Activated naive CD8-positive, alpha-beta T cell treated with anti-CD3 and anti-CD28 coated beads for 36 hours (primary cell): Measurements from ENCODE around the gene TBC1D22A. TPM values are rescaled to one million over a fixed set of nuclear protein-coding genes. Genes with fewer than 3 reads are reported as not detected.
"Not testable (repeated sequence)": the region's sequence is repeated elsewhere in the genome, so short reads cannot be mapped to it uniquely, and the experiment has no call there.

Experiments used
- DNase-seq: peaks from one replicate; pipeline ENCODE4 v3.0.0; 2021
- H3K27ac Mint-ChIP-seq: one replicate; pipeline ENCODE4 v1.8.0; 2022; ENCODE audit warnings: mild to moderate bottlenecking, moderate library complexity, mixed read lengths
- H3K27me3 Mint-ChIP-seq: one replicate; pipeline ENCODE4 v1.8.0; 2022; ENCODE audit warnings: mild to moderate bottlenecking, mixed read lengths
- H3K36me3 Mint-ChIP-seq: one replicate; pipeline ENCODE4 v1.8.0; 2021; ENCODE audit warnings: mild to moderate bottlenecking, mixed read lengths
- H3K4me1 Mint-ChIP-seq: one replicate; pipeline ENCODE4 v1.8.0; 2021; ENCODE audit warnings: mixed read lengths
- H3K4me3 Mint-ChIP-seq: one replicate; pipeline ENCODE4 v1.8.0; 2022; ENCODE audit warnings: mild to moderate bottlenecking, moderate library complexity, mixed read lengths
- H3K9me3 Mint-ChIP-seq: one replicate; pipeline ENCODE4 v1.8.0; 2022; ENCODE audit warnings: mixed read lengths
- total RNA-seq, 2 experiments: library from RNA; stranded (reverse); gene quantifications; one replicate each; pipeline ENCODE4 v1.2.3, GENCODE V29; 2021

The TBC1D22A gene
- total RNA-seq, 2 experiments from 2014 or later: 42.1 to 42.4 TPM

DNA sequence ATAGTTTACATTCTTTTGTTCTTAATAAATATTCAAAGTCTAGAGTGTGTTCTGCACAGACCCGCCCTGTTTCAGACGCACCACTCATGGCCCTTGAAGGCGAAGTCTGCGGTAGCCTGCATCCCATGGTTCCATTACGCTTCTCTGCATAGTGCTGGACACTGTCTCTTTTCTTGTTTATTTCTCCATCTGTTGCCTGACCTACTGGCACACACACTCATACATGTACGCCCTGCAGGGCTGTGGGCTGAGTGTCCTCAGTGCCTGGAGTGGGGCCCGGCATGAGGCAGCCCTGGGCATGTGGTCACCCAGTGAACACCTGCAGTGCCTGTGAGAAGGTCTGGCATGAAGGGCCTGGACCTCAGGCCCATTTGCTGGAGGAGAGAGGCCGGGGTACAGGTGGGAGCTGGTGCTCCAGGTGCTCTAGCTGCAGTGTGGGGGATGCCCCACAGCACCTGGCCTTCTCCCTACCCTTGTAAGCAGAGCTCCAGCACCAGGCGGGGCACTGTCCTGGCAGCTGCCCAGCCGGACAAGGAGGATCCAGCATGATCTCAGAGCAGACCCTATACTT, 404.1 kb downstream of the TBC1D22A start:
- Mint-ChIP-seq H3K27ac (no peak overlapping the region), H3K4me3 (no peak overlapping the region), H3K36me3 (peaks cover 13% of the 10 kb centered on the region), H3K27me3 (no peaks in the 10 kb centered on the region), H3K4me1 (no peaks in the 10 kb centered on the region), H3K9me3 (no peaks in the 10 kb centered on the region)
- no peak for DNase-seq

DNA sequence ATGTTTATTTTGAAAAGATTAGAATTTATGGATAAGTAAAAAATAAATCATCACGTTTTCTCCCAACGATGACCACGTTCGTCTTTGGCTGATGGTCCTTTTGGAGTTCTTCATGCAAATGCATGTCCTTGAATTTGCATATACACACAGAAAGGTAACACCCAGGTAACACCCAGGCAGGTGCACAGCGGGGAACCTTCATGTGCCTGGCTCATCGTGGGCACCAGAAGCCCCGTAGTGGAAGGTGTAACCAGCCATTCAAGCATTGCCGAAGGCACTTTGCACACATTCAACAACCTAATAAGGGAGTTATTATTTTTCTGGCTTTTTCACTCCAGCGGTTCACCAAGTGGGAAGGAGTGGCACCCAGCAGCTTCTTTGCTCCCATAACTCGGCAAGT, 404.6 kb downstream of the TBC1D22A start:
- Mint-ChIP-seq H3K9me3 (no peaks in the 10 kb centered on the region), H3K27ac (no peak overlapping the region), H3K36me3 (peaks cover 13% of the 10 kb centered on the region), H3K4me1 (no peaks in the 10 kb centered on the region), H3K27me3 (no peaks in the 10 kb centered on the region), H3K4me3 (no peak overlapping the region)
- DNase-seq: no peak

DNA sequence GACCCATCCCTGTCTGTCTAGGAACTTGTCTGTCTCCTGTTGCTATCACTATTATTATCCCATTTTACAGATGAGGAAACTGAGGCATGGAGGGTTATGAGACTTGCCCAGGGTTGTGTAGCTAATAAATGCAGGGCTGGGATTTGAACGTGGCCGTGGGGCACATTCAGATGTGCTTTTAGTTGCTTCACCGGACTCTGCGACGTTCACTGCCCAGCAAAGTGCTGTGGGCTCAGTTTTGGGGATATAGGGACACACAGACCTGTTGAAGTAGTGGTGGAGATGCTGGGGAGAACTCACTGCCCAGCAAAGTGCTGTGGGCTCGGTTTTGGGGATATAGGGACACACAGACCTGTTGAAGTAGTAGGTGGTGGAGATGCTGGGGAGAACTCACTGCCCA, 405.5 kb downstream of the TBC1D22A start:
- peaks cover 13% of the 10 kb centered on the region for H3K36me3 Mint-ChIP-seq
- DNase-seq, H3K27ac Mint-ChIP-seq, H3K9me3 Mint-ChIP-seq, H3K4me3 Mint-ChIP-seq, H3K27me3 Mint-ChIP-seq, H3K4me1 Mint-ChIP-seq: not testable (repeated sequence)

DNA sequence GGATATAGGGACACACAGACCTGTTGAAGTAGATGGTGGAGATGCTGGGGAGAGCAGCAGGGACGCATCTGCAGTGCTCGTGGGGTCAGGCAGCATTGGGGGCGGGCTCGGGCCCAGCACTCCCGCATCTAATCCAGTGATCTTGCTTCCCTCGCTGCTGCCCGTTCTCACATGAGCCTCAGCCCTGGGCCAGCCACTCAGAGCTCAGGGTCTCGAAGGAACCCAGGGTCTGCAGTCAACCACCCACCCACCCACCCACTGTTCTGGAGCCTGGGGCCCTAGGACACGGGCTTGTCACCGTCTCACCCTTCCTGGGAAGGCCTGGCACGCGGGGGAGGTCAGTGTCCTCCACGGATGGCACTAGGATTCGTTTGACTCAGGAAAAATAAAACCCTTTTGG, 406.0 kb downstream of the TBC1D22A start:
- Mint-ChIP-seq H3K4me3 (no peak overlapping the region), H3K4me1 (no peaks in the 10 kb centered on the region), H3K9me3 (no peaks in the 10 kb centered on the region), H3K27me3 (no peaks in the 10 kb centered on the region), H3K27ac (no peak overlapping the region), H3K36me3 (peaks cover 13% of the 10 kb centered on the region)
- no peak for DNase-seq

DNA sequence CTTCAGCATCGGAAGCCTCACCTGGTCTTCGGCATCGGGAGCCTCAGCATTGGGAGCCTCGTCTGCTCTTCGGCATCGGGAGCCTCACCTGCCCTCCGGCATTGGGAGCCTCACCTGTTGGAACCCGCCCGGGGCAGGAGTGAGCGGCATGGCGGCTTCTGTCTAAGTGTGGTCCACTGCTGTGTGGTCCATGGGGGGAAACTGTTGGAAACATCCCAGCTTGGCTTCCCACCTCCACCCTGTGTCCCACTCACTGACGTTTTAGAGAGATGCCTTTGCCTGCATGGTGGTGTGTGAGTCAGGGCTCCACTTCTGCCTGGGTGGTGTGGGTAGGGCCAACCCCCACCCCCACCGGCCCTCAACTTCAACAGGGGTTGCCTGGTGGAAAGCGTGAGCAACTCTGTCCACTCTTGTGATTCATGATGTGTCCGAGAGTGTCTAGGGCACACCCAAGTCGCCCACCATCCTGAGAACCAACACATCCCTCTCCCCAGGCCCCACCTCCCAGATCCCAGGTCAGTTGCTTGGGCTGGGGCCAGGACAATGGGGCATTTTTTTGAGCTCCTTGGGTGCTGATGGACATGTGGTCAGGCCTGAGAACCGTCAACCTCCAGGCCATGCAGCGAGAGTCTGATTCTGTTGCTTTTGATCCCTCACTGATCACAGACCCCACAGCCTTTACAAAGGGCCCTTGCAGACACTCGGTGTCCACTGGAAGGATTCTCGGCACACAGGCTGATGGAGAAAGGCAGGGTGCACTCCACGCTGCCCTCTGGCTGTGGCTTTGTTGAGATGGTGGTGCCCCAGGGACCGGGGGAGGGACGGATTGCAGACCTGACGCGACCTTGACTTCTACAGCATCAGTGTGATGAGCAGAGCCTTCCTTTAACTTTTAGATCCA, 406.7 kb downstream of the TBC1D22A start:
- Mint-ChIP-seq H3K27me3 (no peaks in the 10 kb centered on the region), H3K4me1 (no peaks in the 10 kb centered on the region), H3K4me3 (no peak overlapping the region), H3K36me3 (peaks cover 17% of the 10 kb centered on the region), H3K9me3 (no peaks in the 10 kb centered on the region), H3K27ac (no peak overlapping the region)
- DNase-seq: no peak

DNA sequence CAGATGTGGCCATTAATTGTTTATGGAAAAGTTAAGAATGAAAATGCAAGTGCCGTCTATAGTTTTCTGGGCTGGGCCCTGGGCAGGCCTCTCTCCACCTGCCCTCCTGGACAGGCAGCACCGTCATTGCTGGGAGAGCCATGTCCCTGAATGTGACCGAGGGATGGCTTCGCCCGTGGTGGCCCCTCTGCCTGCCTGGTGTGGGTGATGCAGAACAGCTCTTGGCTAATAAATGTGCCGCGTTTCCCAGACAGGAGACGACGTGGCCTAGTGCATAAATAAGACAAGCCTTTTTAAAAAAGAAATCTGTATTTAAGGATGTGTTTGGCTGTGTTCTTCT, 407.3 kb downstream of the TBC1D22A start:
- DNase-seq: no peak
- peaks cover 20% of the 10 kb centered on the region for H3K36me3 Mint-ChIP-seq
- H3K9me3 Mint-ChIP-seq: no peaks in the 10 kb centered on the region
- no peaks in the 10 kb centered on the region for H3K4me1 Mint-ChIP-seq
- no peak overlapping the region for H3K27ac Mint-ChIP-seq
- H3K4me3 Mint-ChIP-seq: no peak overlapping the region
- H3K27me3 Mint-ChIP-seq: no peaks in the 10 kb centered on the region

DNA sequence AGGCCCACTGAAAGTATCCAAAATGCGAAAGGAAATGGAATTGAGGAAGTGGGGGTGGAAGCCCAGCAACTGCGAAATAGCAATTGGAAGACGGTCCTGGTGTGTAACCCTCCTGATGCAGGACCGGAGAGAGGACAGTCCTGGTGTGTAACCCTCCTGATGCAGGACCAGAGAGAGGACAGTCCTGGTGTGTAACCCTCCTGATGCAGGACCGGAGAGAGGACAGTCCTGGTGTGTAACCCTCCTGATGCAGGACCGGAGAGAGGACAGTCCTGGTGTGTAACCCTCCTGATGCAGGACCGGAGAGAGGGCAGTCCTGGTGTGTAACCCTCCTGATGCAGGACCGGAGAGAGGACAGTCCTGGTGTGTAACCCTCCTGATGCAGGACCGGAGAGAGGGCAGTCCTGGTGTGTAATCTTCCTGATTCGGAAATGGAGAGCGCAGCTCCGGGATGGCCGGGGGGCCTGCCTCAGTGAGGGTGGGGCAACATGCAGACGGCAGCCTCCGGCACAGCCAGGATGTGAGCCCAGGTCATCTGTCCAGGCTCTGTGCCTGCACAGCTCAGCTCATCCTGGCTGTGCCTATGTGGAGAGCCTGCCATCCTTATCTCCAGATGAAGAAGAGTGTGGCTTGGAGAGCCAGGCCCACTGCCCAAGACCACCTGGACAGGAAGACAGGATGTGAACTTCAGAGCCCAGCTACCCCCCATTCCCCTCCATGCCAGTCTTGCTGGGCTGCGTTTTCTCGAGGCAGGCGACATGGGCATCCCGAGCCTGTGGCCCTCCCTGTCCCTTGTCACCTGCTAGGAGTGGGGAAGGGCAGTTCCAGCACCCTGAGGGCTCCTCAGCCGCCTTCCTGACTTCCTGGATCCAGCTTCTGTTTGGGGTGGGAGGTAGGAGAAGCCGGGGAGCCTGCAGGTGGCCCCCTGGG, 408.3 kb downstream of the TBC1D22A start:
- H3K27me3 Mint-ChIP-seq, H3K9me3 Mint-ChIP-seq, DNase-seq, H3K27ac Mint-ChIP-seq, H3K4me3 Mint-ChIP-seq, H3K4me1 Mint-ChIP-seq: not testable (repeated sequence)
- peaks cover 27% of the 10 kb centered on the region for H3K36me3 Mint-ChIP-seq

DNA sequence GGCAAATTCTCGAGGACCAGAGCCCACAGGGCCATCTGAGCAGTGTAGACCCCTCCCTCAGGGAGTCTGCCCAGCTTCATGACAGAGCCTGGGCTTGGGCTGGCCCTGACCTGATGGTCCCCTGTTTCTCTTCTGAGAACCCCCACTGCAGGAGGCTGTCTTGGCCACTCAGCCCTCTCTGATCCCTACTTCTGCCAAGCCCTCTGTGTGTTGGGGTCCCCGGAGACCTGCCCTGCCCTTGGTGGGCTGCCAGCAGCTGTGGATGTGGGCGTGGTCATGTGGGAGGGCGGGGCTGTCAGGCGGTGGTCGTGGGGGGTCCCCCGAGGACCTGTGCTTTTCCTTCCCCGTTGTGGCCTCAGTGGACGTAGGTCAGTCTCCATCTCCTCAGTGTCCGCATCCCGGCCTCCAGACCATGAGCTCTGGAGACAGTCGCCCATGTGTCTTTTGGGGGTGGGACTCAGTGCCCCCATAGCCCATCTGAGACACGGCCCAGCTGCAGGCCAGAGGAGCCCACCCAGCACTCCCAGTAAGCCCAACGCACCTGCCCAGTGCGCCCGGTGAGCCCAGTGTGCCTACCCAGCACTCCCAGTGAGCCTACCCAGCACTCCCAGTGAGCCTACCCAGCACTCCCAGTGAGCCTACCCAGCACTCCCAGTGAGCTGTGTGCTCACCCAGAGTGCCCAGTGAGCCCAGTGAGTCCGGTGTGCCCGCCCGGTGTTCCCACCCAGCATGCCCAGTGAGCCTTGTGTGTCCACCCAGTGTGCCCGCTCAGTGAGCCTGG, 409.2 kb downstream of the TBC1D22A start:
- Mint-ChIP-seq H3K27ac (no peak overlapping the region), H3K36me3 (peaks cover 26% of the 10 kb centered on the region), H3K9me3 (no peaks in the 10 kb centered on the region), H3K4me1 (no peaks in the 10 kb centered on the region), H3K27me3 (no peaks in the 10 kb centered on the region), H3K4me3 (no peak overlapping the region)
- no peak for DNase-seq

DNA sequence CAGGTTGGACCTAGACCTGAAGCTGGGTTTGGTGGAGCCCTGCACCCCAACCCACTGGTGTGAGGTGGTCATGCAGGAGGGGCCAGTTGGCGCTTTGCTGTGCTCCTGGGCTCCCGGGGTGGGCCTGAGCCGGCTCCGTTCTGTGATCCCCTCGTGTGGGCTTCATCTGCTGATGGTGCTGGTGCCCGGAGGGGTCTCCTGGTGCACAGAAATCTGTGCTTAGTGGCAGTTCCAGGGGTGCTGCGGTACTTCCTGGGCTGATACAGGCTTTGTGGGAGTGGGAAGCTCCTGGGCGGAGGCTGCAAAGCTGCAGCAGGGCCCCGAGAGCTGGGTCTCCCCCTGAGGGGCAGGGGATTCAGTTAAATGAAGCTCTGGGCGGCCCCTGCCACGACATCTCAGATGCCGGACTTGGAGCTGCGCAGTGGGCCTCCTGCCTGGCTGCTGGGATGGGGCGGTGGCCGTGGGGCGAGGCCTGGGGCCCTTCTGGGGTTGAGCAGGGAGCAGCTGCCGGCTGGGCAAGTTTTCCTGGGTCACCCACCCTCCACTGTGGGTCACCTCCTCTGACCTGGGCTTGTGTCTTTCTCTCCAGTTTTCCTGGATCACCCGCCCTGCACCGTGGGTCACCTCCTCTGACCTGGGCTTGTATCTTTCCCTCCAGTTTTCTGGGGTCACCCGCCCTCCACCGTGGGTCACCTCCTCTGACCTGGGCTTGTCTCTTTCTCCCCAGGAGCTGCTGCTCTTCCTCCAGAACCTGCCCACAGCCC, 410.5 kb downstream of the TBC1D22A start:
- H3K36me3 Mint-ChIP-seq: peaks cover 33% of the 10 kb centered on the region
- H3K4me3 Mint-ChIP-seq: no peak overlapping the region
- no peak for DNase-seq
- no peak overlapping the region for H3K27ac Mint-ChIP-seq
- no peaks in the 10 kb centered on the region for H3K27me3 Mint-ChIP-seq
- no peaks in the 10 kb centered on the region for H3K9me3 Mint-ChIP-seq
- no peaks in the 10 kb centered on the region for H3K4me1 Mint-ChIP-seq

DNA sequence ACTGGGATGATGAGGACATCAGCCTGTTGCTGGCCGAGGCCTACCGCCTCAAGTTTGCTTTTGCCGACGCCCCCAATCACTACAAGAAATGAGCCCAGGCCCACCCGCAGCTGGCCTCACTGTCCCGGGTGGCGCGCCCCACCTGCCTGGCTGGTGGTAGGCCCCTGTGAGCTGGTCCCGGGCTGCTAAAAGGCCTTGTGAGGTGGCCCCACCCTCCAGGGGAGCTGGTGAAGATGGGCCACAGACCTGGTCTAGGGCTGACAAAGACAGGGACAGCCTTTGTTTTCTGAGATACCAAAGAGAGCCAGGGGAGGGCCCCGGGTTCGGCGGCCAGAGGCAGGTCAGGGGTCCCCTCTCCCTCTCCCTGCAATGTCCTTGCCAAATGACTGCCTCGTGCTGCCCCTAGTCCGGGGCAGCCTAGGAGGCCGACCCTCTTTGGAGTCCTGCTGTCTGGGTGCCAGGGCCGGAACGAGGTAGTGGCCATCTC, 411.1 kb downstream of the TBC1D22A start:
- no peak overlapping the region for H3K27ac Mint-ChIP-seq
- no peak overlapping the region for H3K4me3 Mint-ChIP-seq
- no peaks in the 10 kb centered on the region for H3K4me1 Mint-ChIP-seq
- H3K27me3 Mint-ChIP-seq: no peaks in the 10 kb centered on the region
- H3K9me3 Mint-ChIP-seq: no peaks in the 10 kb centered on the region
- no peak for DNase-seq
- peaks cover 37% of the 10 kb centered on the region for H3K36me3 Mint-ChIP-seq

DNA sequence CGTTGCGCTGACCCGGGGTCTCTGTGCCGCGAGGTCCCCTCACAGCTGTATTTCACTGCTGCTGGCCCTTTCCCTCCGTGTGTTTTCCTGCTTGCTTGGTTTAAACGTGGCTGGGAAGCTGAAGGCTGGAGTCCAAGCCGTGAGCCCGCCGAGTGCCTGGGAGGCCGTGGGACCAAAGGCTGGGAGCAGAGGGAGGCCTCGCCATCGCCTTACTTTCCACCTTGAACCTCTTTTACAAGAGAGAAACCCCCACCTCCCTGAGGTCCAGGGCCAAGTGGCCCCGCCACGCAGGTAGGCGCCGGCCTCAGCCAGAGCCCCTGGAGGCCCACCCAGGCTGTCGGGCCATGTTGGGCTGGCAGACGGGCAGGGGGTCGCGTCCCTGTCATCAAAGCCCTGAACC, 411.6 kb downstream of the TBC1D22A start:
- Mint-ChIP-seq H3K36me3 (peaks cover 39% of the 10 kb centered on the region), H3K27ac (no peak overlapping the region)

DNA sequence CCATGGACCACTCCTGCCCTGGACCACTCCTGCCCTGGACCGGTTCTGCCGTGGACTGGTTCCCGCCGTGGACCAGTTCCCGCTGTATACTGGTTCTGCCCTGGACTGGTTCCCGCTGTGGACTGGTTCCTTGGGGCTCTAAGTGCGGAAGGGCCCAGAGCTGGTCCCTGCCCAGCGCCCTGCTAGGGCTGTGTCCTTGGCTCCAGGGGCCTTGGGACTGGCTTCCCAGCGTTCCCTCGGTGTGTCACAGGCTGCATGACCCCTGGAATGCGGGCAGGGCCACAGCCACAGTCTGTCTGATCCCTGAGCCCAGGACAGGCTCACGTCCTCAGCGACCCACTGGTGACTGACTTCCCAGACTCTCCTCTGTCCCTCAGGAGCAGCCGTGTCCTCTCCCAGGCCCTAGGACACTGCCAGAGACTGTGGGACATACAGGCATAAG, 412.2 kb downstream of the TBC1D22A start:
- Mint-ChIP-seq H3K27me3 (no peaks in the 10 kb centered on the region), H3K4me1 (no peaks in the 10 kb centered on the region), H3K4me3 (no peak overlapping the region), H3K36me3 (peaks cover 39% of the 10 kb centered on the region), H3K27ac (no peak overlapping the region), H3K9me3 (no peaks in the 10 kb centered on the region)
- no peak for DNase-seq

More for the DNA sequence above, 411.6 kb downstream of the TBC1D22A start:
- H3K27me3 Mint-ChIP-seq: no peaks in the 10 kb centered on the region
- H3K9me3 Mint-ChIP-seq: no peaks in the 10 kb centered on the region
- no peaks in the 10 kb centered on the region for H3K4me1 Mint-ChIP-seq
- H3K4me3 Mint-ChIP-seq: no peak overlapping the region
- no peak for DNase-seq

DNA sequence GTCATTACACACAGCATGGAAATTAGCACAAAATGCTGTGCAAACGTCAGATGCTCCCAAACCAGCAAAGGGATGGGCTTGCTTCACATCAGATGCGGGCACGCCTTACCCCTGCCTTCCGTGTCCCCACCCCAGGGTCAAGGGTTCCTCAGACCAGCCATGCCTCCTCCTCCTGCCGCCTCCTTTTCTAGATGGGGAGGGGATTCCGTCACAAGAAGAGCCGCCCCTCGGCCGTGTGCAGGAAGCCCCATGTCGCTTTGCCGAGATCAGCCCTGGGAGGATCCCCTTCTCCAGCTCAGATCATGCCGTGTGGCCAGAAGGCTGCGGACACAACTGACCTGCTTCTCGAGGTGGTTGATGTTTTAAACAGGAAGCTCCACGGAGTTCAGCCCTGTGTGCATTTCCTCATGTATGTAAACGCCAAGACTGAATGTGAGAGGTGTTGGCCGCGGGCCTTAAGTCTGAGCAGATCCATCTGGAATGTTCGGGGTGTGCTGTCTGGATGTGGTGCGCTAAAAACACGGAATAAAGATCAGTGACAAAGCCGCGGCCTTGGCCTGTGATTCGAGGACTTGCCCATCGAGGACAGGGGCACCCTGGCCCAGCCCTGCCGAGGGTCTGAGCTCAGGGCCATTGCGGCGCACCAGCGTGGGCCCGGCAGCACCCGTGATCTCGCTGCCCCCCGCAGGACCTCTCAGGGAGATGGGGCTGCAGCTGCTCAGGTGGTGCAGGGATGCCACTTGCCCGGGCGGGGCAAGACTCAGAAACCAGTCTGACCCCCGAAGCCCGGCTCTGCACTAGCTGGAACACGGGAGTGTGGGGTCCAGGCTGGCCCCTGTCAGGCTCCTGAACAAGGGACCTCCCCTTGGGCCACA, 412.9 kb downstream of the TBC1D22A start:
- Mint-ChIP-seq H3K27me3 (no peaks in the 10 kb centered on the region), H3K9me3 (no peaks in the 10 kb centered on the region), H3K4me3 (no peak overlapping the region), H3K36me3 (peaks cover 38% of the 10 kb centered on the region), H3K4me1 (no peaks in the 10 kb centered on the region), H3K27ac (no peak overlapping the region)
- DNase-seq: no peak
